ENCODE results near the gene APPBP2.
"Not testable (repeated sequence)": the region's sequence is repeated elsewhere in the genome, so short reads cannot be mapped to it uniquely, and the experiment has no call there.

APPBP2 gene

DNA sequence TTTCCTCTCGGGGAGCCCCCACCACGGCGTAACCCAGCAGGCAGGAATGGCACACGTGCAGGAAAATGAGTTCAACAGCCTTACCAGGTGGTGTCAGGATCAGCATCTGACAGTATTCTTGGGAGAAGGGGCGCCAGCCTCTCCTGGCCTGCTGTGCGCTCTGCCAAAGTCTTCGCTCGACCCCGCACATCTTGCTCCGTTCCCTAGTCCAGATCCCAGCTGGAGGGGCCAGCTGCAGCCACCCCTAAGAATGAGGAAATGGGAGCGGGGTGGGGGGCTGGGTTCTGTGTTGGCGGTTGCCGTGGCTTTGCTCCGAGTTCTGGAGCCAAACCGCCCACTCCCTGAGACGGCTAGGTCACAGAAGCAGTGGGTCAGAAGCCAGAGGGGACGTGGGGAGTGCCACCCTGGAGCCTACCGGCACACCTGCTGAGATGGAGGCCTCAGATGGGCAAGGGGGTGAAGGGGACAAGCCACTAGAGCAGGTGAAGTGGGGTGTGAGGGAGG, 103.8 kb downstream of the APPBP2 start, which contains the start of gene CHCT1:
Gene CHCT1 (plus strand): TSS at position 328 of the 504 bp plus-strand sequence. CDS start 104 bp downstream, at position 432.
- H3K4me3 ChIP-seq (ENCODE audit: low read length): peak within 1 kb of the TSS; percentile 39; the same call in 1 of the 2 replicates
- TF ChIP-seq ZNF274 (IDR thresholded peaks at IDR 0.05; ENCODE audit: low read depth, low read length): no peak

DNA sequence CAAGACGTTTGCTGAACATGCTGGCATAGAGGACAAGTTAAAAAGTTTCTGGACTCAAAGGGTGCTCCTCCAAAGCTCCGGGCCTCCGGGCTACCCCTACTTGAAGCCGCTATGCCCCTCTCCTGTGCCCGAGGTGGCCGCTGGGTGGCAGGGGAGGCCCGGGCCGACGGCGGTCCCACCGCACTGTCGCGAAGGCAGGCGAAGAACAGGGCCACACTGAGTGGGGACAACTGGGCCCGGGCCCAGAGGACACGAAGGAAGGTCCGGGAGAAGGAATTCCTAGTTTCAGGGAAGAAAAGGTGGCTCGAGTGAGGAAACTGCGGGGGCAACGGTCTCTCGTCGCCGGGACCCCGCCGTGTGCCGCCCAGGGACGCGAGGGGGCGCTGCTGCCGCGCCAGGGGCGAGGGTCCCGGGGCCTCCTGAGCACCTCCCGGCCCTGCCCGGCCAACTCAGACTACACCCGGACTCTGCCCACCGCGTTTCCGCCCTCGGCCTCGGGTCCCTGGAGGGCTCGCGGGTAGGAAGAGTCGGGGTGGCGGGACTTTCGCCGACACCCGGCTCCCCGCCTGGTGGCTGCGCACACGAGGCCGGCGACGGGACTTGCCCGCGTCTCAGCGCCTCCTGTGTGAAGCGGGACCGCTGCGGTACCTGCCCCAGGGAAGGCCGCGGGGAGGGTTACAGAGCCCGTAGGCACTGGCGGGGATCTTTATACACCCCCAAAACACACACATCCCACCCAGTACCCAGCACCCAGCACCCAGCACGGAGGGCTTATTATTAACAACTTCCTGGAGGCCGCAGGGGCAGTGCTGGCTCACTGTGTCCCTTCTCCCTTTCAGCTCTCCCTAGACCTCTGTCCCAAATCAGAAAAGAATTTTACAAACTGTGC, 104.5 kb downstream of the APPBP2 start:
- TF ChIP-seq ZNF274 (IDR thresholded peaks at IDR 0.05; ENCODE audit: low read depth, low read length): no peak
- H3K4me3 ChIP-seq (ENCODE audit: low read length): peak overlapping the region; percentile 39; the same call in 1 of the 2 replicates

DNA sequence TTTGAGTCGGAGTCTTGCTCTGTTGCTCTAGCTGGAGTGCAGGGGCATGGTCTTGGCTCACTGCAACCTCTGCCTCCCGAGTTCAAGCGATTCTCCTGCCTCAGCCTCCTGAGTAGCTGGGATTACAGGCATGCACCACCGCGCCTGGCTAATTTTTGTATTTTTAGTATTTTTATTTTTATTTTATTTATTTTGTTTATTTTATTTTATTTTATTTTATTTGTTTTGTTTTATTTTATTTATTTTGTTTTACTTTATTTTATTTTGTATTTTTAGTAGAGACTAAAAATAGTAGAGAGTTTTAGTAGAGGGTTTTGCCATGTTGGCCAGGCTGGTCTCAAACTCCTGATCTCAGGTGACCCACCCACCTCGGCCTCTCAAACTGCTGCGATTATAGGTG, 106.2 kb downstream of the APPBP2 start:
- H3K4me3 ChIP-seq (ENCODE audit: low read length): not testable (repeated sequence)

DNA sequence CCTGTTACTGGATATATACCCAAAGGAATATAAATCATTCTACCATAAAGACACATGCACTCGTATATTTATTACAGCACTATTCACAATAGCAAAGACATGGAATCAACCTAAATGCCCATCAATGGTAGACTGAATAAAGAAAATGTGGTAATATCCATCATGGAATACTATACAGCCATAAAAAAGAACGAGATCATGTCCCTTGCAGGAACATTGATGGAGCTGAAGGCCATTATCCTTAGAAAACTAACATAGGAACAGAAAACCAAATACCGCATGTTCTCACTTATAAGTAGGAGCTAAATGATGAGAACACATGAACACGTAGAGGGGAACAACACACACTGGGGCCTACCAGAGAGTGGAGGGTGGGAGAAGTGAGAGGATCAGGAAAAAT, 107.0 kb downstream of the APPBP2 start:
- H3K4me3 ChIP-seq (ENCODE audit: low read length): not testable (repeated sequence)

DNA sequence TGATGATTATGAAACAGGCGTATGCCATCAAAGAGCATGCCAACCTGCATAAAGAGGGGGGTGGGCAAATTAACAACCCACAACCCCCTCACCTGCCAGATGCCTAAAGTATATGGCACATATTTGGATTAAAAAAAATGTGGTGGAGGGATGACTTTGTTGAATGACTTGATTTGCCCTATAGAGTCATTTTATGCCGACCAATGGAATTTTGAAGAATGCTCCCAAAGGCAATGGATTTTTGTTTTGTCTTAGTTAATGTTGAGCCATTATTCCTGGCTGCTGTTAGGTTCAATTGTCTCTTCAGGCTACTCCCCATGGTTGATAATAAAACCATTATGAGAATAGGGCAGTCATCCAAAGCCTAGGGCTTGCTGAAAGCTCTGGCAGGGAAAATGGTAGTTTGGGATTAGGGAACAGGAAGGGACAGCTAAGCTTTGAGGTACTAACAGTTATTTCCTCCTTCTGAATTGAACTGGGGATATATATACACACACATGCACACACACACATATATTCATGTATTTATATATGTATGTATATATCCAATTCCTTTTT, 109.6 kb downstream of the APPBP2 start:
- H3K4me3 ChIP-seq (ENCODE audit: low read length): no peak overlapping the region
- no peak for TF ChIP-seq ZNF274 (IDR thresholded peaks at IDR 0.05; ENCODE audit: low read depth, low read length)

DNA sequence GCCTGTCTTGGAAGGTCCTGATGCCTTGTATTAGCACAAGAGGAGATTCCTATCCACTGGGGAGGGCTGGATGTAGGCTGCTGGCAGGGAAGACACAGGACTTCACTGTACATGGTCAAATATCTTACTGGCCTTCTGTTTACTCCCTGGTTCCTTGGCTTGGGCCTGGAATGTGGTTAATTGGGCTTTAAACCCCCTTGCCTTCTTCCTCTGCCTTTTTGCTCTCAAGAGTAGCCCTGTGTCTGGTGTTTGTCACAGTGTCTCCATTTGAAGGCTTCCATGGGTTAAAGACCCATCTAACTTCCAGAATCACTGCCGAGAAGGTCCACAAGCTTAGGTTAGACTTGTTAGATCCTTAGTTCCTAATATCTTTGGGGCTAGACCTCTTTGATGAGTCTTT, 110.9 kb downstream of the APPBP2 start:
- no peak for TF ChIP-seq ZNF274 (IDR thresholded peaks at IDR 0.05; ENCODE audit: low read depth, low read length)
- no peak overlapping the region for H3K4me3 ChIP-seq (ENCODE audit: low read length)

GRCh38 chr17:60412701-60413100, 113.3 kb downstream of the APPBP2 start:
- no peak overlapping the region for H3K4me3 ChIP-seq (ENCODE audit: low read length)
- TF ChIP-seq ZNF274 (IDR thresholded peaks at IDR 0.05; ENCODE audit: low read depth, low read length): no peak

GRCh38 chr17:60410001-60410400, 116.0 kb downstream of the APPBP2 start:
- no peak overlapping the region for H3K4me3 ChIP-seq (ENCODE audit: low read length)
- TF ChIP-seq ZNF274 (IDR thresholded peaks at IDR 0.05; ENCODE audit: low read depth, low read length): no peak

- TF ChIP-seq ZNF274 (IDR thresholded peaks at IDR 0.05; ENCODE audit: low read depth, low read length): no peak
These were observed 119.2 kb downstream of the APPBP2 start for GRCh38 chr17:60406887-60407286.

DNA sequence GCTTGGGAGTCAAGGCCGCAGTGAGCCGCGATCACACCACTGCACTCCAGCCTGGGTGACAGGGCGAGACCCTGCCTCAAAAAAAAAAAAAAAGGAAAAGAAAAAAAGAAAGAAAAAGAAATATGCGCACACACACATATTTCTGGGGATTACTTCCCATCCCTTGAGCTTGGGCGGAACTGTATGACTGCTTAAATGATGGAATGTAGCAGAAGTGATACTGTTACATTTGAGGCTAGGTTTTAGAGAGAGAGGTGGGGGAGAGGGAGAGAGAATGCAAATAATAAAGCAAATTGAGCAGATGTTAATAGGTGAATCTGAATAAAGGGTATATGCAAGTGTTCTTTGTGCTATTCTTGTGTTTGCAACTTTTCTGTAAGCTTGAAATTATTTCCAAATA, 122.1 kb downstream of the APPBP2 start:
- no peak overlapping the region for H3K4me3 ChIP-seq (ENCODE audit: low read length)
- no peak for TF ChIP-seq ZNF274 (IDR thresholded peaks at IDR 0.05; ENCODE audit: low read depth, low read length)

More at GRCh38 chr17:60406887-60407286, 119.2 kb downstream of the APPBP2 start:
- no peak overlapping the region for H3K4me3 ChIP-seq (ENCODE audit: low read length)

DNA sequence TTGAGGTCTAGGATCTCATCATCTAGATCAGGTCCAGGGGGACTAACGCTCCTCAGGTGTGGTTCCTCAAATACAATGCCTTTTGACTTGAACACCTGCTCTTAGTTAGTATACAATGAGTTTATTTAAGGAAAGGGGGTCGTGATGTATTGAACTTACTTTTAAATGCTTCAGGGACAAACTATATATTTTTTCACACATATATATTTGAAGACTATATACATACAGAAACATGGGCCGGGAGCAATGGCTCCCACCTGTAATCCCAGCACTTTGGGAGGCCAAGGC, 122.6 kb downstream of the APPBP2 start:
- H3K4me3 ChIP-seq (ENCODE audit: low read length): no peak overlapping the region
- TF ChIP-seq ZNF274 (IDR thresholded peaks at IDR 0.05; ENCODE audit: low read depth, low read length): no peak

DNA sequence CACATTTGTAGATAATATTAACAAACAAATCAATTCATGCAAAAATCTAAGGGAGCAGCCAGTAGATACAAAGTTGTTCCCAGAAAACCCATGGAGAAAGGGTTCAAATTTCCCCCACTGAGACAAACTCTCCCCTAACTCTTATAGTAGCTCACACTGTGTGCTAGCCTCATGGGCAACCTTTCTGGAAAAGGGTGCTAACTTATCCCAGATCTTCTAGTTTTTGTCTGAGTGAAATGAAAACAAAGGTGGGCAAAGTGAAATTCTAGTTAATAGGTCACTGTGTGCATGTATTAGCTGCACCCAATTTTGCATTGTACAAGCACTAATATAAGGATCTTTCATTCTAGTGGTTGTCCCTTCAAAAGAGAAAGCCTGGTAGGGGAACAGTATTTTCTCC, 124.2 kb downstream of the APPBP2 start:
- TF ChIP-seq ZNF274 (IDR thresholded peaks at IDR 0.05; ENCODE audit: low read depth, low read length): no peak
- no peak overlapping the region for H3K4me3 ChIP-seq (ENCODE audit: low read length)

- no peak for TF ChIP-seq ZNF274 (IDR thresholded peaks at IDR 0.05; ENCODE audit: low read depth, low read length)
- H3K4me3 ChIP-seq (ENCODE audit: low read length): no peak overlapping the region; the same call in 1 of the 2 replicates
These were observed 127.6 kb downstream of the APPBP2 start for GRCh38 chr17:60398227-60398959.

GRCh38 chr17:60396412-60396811, 129.6 kb downstream of the APPBP2 start:
- no peak for TF ChIP-seq ZNF274 (IDR thresholded peaks at IDR 0.05; ENCODE audit: low read depth, low read length)
- no peak overlapping the region for H3K4me3 ChIP-seq (ENCODE audit: low read length)
